ENCODE results near the gene FRYL.
"Not testable (repeated sequence)": the region's sequence is repeated elsewhere in the genome, so short reads cannot be mapped to it uniquely, and the experiment has no call there.

FRYL gene

GRCh38 chr4:48742412-48742811, 37.7 kb downstream of the FRYL start:
- DNase-seq = no peak

- no peak for DNase-seq
Observed at GRCh38 chr4:48739560-48740019, 40.5 kb downstream of the FRYL start.

DNA sequence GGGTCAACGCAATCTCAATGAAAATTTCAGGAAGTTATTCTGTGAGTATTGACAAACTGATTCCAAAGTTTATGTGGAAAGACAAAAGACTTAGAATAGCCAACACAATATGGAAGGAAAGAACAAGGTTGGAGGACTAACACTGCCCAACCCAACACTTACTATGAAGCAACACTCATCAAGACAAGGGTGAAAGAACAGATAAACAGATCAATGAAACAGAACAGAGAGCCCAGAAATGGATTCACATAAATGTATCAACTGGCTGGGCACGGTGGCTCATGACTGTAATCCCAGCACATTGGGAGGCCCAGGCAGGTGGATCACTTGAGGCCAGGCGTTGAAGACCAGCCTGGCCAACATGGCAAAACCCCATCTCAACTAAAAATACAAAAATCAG, 41.2 kb downstream of the FRYL start:
- no peak for DNase-seq

DNA sequence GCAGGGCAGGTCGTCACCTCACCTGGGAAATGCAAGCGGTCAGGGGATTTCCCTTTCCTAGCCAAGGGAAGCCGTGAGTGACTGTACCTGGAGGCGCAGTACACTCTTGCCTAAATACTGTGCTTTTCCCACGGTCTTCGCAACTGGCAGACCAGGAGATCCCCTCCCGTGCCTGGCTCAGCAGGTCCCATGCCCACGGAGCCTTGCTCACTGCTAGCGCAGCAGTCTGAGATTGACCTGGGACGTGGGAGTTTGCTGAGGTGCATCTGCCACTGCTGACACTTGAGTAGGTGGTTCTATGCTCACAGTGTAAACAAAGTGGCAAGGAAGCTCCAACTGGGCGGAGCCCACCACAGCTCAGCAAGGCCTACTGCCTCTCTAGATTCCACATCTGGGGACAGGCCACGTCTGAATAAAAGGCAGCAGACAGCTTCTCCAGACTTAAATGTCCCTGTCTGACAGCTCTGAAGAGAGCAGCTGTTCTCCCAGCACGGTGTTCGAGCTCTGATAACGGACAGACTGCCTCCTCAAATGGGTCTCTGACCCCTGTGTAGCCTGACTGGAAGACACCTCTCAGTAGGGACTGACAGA, 51.1 kb downstream of the FRYL start:
- not testable (repeated sequence) for DNase-seq

- no peak for DNase-seq
Observed at GRCh38 chr4:48727666-48728459, 52.2 kb downstream of the FRYL start.

DNA sequence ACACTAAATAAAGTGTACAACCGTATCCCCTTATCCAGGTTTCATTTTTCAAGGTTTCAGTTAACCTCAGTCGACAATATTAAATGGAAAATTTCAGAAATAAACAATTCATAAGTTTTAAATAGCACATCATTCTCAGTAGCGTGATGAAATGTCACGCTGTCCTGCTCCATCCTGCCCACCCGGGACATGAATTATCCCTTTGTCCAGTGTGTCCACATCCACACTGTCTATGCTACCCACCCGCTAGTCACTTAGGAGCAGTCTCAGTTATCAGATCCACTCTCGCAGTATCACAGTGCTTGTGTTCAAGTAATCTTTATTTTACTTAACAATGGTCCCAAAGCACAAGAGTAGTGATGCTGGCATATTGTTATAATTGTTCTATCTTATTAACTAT, 54.7 kb downstream of the FRYL start:
- no peak for DNase-seq

GRCh38 chr4:48722509-48723446, 57.3 kb downstream of the FRYL start:
- no peak for DNase-seq

GRCh38 chr4:48720459-48720858, 59.6 kb downstream of the FRYL start:
- no peak for DNase-seq

- DNase-seq = no peak
Observed at GRCh38 chr4:48718818-48719465, 61.1 kb downstream of the FRYL start.

- DNase-seq = not testable (repeated sequence)
Observed at GRCh38 chr4:48716285-48716684, 63.8 kb downstream of the FRYL start.

DNA sequence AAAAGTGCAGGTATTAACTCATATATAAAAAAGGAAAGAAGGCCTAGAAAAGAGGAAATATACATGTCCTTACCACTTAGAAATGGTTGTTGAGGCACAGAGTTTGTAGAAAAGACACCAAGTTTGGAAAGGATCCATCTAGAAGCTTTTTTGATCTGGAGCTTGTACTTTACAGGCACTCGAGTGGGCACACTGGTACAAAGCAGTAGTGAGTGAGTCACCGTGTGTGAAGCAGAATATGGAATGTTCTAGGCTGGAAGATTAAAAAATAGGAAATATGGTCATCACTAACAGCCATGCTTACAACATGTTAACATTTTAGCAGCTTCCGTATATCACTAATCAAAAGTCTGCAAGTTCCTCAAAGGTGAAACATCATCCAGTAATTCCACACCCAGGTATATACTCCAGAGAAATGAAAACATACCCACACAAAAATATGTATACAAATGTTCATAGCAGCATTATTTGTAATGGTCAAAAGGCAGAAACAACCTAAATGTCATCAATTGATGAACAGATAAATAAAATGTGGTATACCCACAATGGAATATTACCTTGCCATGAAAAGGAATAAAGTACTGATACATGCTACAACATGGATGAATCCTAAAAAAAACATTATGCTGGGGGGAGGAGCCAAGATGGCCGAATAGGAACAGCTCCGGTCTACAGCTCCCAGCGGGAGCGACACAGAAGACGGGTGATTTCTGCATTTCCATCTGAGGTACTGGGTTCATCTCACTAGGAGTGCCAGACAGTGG, 69.5 kb downstream of the FRYL start:
- DNase-seq = no peak

DNA sequence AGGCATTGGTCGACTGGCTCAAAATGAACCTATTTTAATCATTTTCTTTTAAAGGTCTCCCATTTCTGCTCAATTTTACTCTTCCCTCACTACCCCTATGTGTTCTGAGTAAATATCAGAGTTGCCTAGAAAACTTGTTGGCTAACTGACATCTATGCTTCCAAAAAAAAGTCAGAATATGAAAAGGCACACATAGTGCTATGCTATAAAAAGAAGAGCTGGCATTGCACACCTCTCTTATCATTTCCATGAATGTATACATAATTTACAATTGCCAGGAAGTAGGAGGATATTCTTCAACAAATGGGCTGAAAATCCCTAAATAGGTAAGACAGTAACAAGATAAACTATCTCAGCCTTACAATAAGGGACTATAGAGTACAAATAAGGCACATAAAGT, 70.2 kb downstream of the FRYL start:
- DNase-seq = no peak

DNA sequence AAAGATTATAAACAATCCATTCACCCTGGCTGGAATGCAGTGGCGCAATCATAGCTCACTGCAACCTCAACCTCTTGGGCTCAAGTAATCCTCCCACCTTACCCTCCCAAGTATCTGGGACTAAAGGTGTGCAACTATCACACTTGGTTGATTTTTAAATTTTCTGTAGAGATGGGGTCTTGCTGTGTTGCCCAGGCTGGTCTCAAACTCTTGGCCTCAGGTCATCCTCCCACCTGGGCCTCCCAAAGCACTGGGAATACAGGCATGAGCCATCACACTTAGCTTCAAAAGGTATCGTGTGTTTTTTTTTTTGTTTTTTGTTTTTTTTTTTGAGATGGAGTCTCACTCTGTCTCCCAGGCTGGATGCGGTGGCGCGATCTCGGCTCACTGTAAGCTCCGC, 71.5 kb downstream of the FRYL start:
- DNase-seq = no peak

DNA sequence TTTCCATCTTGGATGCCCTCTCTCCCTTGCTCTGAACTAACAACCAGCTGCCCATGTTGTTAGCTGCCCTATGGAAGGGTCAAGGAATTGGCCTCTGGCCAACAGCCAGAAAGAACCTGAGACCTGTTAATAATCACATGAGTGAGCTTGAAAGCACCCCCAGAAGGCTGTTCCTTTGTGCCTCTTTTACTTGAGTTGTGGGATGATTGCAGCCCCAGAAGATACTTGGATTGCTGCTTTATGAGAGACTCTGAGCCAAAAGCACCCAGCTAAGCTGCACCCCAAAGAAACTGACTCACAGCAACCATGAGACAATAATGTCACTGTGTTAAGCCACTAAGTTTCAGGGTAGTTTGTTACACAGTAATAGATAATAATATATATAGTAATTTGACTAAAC, 73.3 kb downstream of the FRYL start:
- DNase-seq = no peak

DNA sequence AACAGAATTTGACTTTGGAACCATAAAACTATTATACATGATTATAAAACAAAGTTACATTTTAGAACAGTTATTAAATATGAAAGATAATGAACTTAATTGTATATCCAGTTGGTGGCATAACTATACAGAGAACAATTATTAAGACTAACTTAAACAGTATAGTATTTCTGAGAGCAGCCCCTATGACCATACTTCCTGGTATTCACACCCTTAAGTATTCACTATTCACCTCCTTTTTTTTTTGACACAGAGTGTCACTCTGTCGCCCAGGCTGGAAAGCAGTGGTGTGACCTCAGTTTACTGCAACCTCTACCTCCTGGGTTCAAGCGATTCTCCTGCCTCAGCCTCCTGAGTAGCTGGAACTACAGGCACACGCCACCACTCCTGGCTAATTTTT, 74.5 kb downstream of the FRYL start:
- no peak for DNase-seq

GRCh38 chr4:48704091-48704802, 75.8 kb downstream of the FRYL start:
- DNase-seq = no peak

DNA sequence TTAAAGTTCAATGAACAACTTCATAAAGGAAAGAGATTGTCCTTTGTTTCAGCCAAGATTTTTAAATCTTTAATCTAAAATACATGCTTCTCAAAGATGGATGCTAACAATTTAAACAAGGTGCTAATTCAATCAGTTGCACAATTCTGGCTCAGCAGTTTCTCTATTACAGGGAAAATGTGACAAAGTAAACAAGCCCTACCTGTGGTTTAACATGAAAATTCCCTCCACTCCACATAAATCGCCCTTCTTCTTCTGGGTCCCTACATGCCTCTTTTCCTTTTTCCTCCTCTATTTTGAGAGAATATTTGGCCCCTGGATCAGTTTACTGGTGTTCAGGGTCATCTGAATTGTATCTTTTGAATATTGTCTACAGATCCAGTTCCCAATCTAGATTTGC, 80.6 kb downstream of the FRYL start:
- DNase-seq = no peak

- no peak for DNase-seq
Observed at GRCh38 chr4:48698029-48698971, 81.8 kb downstream of the FRYL start.

DNA sequence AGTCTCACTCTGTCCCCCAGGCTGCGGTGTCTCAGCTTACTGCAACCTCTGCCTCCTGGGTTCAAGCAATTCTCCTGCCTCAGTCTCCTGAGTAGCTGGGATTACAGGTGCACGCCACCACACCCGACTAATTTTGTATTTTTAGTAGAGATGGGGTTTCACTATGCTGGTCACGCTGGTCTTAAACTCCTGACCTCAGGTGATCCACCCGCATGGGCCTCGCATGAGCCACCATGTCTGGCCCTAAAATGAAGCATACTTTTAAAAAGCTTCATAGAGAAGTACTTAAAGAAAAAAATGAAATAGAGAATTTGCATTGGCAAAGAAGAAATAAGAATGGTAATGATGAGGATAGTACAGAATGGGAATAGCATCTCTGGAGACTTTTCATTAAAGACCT, 82.6 kb downstream of the FRYL start:
- DNase-seq = not testable (repeated sequence)

DNA sequence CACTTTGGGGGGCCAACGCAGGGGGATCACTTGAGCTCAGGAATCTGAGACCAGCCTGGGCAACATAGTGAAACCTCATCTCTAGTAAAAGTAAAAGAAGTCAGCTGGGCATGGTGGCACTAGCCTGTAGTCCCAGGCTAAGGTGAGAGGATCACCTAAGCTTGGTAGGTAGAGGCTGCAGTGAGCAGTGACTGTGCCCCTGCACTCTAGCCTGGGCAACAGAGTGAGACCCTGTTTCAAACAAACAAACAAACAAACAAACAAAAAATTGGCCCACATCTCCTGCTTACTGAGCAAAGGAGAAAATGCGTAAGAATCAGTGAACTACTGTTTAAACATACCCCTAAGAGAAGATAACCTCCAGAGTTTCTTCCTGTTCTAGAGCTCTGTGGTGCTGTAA, 85.3 kb downstream of the FRYL start:
- DNase-seq = no peak
